HG03469 (cell line): Measurements from ENCODE around the gene OPN1MW.
"Not testable (repeated sequence)": the region's sequence is repeated elsewhere in the genome, so short reads cannot be mapped to it uniquely, and the experiment has no call there.

Experiments
- ATAC-seq: cut with Tn5 transposase; IDR thresholded peaks from one replicate; pipeline ENCODE4 v1.9.1; 2021; ENCODE audit warnings: mild to moderate bottlenecking, moderate library complexity, moderate number of reproducible peaks; ENCODE audit not compliant: unreplicated experiment

The OPN1MW gene

DNA sequence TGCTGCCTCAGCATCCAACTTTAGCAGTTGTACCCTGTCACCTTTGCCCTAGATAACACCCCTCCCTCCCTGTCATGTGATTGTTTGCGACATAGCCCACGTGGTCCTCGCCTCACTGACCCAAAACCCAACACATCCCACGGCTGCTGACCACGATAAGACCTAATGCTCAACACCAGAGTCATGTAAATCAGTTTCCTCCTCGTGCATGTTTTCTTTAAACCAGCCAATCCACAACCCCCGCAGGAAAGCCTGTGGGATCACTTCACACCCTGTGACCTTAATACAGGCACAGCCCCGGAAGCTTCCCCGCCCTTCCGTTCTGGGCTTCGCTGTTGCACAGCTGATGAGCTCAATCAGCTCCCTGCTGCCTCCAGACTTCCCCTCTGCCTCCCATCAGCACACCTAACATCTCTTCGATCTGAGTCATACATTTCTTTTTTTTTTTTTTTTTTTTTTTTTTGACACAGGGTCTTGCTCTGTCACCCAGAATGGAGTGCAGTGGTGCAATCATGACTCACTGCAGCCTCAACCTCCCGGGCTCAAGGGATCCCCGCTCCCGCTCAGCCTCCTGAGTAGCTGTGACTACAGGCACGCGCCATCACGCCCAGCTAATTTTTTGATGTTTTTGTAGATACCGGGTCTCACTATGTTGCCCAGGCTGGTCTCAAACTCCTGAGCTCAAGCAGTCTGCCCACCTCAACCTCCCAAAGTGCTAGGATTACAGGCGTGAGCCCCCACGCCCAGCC, 27.4 kb downstream of the OPN1MW start:
- ATAC-seq: not testable (repeated sequence)

DNA sequence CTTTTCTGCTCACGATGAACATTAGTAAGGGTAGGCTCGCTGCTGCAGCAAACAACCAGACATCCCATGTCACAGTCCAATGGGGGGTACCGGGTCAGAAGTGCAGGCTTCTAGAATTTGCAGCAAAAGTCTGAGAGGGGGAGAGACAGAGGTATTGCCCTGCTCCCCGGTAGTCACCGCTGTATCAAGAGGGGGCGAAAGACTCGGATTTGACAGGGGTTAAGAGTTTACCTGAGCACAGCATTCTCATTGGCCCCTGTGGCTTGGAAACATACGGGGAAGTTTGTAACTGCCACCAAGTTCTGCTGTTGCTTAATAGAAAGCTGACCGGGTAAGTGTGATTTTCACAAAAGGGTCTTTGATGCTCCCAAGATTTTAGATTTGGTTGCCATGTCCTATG, 28.7 kb downstream of the OPN1MW start:
- not testable (repeated sequence) for ATAC-seq

DNA sequence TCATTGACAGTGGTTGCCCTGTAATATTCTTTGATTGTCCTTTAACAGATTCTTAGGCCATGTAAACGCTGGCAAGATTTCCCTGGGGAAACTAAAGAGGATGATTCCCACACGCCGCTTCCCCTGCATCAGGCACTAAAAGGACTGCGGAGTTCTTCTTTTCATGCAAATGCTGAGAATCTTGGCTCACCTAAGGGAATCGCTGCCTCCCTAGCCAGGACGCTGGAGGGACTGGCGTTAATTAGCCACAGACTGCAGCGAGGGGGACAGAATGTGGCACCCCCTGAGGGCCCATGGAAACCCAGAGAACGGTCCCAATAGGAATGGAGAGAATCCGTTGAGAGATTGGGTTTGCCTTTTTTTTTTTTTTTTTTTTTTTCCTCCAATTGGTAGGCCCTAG, 29.1 kb downstream of the OPN1MW start:
- ATAC-seq: not testable (repeated sequence)

DNA sequence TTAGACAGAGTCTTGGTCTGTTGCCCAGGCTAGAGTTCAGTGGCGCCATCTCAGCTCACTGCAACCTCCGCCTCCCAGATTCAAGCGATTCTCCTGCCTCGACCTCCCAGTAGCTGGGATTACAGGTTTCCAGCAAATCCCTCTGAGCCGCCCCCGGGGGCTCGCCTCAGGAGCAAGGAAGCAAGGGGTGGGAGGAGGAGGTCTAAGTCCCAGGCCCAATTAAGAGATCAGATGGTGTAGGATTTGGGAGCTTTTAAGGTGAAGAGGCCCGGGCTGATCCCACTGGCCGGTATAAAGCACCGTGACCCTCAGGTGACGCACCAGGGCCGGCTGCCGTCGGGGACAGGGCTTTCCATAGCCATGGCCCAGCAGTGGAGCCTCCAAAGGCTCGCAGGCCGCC, 37.1 kb downstream of the OPN1MW start, which contains the start of gene OPN1MW2:
TSS of gene OPN1MW2 (plus strand) at position 301 of the 400 bp plus-strand sequence. CDS start at position 361, 60 bp downstream.
- ATAC-seq: not testable (repeated sequence)

DNA sequence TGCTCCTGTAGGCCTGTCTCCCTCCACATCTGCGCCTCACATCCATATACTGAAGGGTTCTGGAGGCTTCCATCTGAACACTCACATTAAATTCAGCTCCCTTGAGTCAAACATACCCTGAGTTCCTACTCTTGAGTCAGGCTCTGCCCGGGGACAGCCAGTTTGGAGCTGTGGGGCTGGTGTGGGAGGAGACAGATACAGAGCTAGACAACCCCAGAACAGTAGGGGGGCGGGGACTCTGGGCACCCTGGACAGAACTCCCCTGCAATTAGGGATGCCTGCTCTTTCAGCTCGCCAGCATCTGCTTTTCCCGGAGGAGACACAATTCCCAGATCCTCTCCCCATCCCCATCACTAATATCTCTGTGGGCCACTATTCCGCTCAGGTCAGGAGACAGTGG, 42.9 kb downstream of the OPN1MW start:
- not testable (repeated sequence) for ATAC-seq

DNA sequence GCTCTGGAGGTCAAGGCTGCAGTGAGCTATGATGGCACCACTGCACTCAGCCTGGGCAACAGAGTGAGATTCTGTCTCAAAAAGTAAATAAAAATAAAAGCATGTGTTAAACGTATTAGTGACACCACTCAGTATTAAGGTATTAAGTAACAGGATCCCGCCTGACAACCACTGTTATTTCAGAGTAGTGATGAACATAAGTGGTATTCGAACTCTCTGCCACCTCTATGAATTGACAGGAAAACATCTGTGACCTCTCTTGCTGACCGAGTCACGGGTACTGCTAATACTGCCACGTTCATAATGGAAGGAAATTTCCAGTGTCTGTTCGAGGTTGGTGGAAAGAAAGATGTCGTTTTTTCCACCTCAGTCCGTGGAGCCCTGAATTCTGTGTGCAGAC, 44.3 kb downstream of the OPN1MW start:
- ATAC-seq: not testable (repeated sequence)

DNA sequence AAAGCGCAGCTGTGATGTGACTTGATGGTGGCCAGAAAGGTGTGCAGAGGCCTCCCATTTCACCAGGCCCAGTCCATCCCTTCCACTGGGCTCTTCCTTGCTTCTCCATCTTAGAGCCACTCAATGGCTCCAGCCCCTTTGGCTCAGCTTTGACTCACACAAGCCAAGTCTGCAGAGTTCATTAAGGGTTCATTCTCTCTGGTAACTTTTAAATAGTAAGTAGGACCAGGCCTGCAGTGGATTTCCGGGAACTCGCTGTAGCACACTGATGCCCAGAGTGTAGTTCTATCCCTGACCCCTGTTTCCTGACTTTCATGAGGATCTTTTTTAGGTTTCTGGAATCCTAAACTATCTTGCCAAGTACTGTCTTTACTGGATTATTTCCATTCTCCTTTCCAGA, 49.0 kb downstream of the OPN1MW start:
- not testable (repeated sequence) for ATAC-seq

DNA sequence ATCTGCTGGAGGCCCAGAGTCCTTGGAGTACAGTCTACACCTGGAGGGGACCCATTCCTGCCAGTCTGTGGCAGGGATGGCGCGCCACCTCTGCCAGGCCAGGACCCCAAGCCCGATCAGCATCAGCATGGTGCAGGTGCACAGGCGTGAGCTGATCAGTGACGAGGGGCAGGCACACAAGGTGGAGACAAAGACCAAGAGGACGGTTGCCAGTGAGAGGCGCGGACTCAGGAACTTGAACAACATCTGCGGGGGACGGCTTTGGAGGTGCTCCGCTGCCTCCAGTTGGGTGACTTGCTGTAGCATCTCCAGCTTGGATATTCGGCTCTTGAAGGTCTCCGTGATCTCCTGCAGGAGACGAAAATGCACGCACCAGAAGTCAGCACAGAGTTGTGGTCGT, 51.2 kb downstream of the OPN1MW start:
- ATAC-seq: not testable (repeated sequence)

DNA sequence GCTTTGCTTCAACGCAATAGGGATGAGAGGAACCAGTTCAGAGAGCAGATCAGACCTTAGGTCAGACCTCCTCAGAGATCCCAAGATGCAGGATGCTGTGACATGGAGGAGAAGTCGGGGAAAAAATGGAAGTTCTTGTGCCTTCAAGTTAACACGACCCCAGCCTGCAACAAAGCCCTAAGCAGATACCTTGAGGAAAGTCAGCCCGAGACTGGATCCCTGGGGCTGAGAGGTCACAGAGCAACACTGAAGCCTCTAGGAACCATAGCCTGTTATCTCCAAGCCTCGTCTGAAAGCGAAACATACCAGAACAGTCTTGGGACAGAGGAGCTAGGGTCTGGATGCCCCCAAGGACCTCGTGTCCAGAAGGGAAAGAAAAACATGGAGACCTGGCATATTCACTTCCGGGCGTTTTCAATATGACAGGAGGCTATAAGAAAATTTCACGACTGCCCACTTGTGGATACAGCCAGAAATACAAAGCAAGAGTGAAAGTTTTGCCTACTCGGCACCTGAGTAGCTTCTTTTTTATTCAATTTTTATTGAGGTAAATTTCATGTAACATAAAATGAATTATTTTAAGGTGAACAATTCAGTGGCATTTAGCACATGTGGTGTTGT, 56.7 kb downstream of the OPN1MW start:
- not testable (repeated sequence) for ATAC-seq

DNA sequence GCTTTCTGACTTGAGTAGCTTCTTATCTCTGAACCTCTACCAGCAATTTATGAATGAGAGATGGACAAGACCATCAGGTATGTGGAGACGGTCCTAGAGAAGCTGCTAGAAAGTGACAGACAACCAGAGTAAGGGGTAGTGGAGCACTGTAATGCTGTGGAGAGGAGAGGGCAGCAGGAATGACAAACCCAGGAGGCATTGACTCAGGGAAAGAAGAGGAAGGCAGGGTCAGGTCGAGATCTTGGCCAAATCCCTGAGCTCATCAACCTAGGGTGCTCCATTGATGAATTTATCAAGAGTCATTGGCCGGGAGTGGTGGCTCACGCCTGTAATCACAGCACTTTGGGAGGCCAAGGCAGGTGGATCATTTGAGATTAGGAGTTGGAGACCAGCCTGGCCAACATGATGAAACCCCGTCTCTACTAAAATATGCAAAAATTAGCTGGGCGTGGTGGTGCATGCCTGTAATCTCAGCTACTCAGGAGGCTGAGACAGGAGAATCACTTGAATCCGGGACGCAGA, 57.6 kb downstream of the OPN1MW start:
- ATAC-seq: not testable (repeated sequence)
